Astrocyte (in vitro differentiated cells and primary cell): ENCODE data around the gene EMP3. TPM values are rescaled to one million over a fixed set of nuclear protein-coding genes. Genes with fewer than 3 reads are reported as not detected.

Experiments used
- DNase-seq: peaks from one replicate; pipeline ENCODE4 v3.0.0-alpha.2; 2010; ENCODE audit warnings: low read depth
- FAIRE-seq: peaks from 2 replicates; lab custom pipeline; 2011; peaks lifted over from hg19 to GRCh38; lab: Jason Lieb, UNC
- H2AFZ ChIP-seq: 2 replicates; pipeline ENCODE4 v1.6.0; 2012; ENCODE audit warnings: low read depth, low read length, inconsistent platforms
- H3K27ac ChIP-seq: 2 replicates; pipeline ENCODE4 v1.5.1; 2011; ENCODE audit warnings: low read depth, low read length, inconsistent platforms
- H3K27me3 ChIP-seq: 2 replicates; pipeline ENCODE4 v1.6.0; 2011; ENCODE audit warnings: low read length, inconsistent platforms; ENCODE audit not compliant: insufficient read depth
- H3K36me3 ChIP-seq: 2 replicates; pipeline ENCODE4 v1.5.1; 2011; ENCODE audit warnings: low read length, inconsistent platforms; ENCODE audit not compliant: insufficient read depth
- H3K4me1 ChIP-seq: 2 replicates; pipeline ENCODE4 v1.5.1; 2011; ENCODE audit warnings: low read length, inconsistent platforms; ENCODE audit not compliant: insufficient read depth
- H3K4me2 ChIP-seq: 2 replicates; pipeline ENCODE4 v1.6.0; 2012; ENCODE audit warnings: low read length, inconsistent platforms
- H3K4me3 ChIP-seq: 2 replicates; pipeline ENCODE4 v1.5.1; 2011; ENCODE audit warnings: low read depth, mild to moderate bottlenecking, low read length, inconsistent platforms; ENCODE audit not compliant: insufficient read depth
- H3K79me2 ChIP-seq: 2 replicates; pipeline ENCODE4 v1.6.0; 2012; ENCODE audit warnings: mild to moderate bottlenecking, low read length, inconsistent platforms; ENCODE audit not compliant: insufficient read depth
- H3K9ac ChIP-seq: 2 replicates; pipeline ENCODE4 v1.6.0; 2012; ENCODE audit warnings: mild to moderate bottlenecking, low read length, inconsistent platforms
- H3K9me3 ChIP-seq: 2 replicates; pipeline ENCODE4 v1.5.1; 2012; ENCODE audit warnings: low read depth, mild to moderate bottlenecking, low read length, inconsistent platforms; ENCODE audit not compliant: insufficient read depth
- H4K20me1 ChIP-seq: 2 replicates; pipeline ENCODE4 v1.6.0; 2012; ENCODE audit warnings: low read length, inconsistent platforms; ENCODE audit not compliant: insufficient read depth
- H3K27ac Mint-ChIP-seq: one replicate; pipeline ENCODE4 v1.8.0; 2021; ENCODE audit warnings: mild to moderate bottlenecking, mixed read lengths; ENCODE audit not compliant: unreplicated experiment
- H3K27me3 Mint-ChIP-seq: one replicate; pipeline ENCODE4 v1.8.0; 2021; ENCODE audit warnings: low read depth, mixed read lengths; ENCODE audit not compliant: unreplicated experiment
- H3K36me3 Mint-ChIP-seq: one replicate; pipeline ENCODE4 v1.8.0; 2021; ENCODE audit warnings: low read depth, mixed read lengths; ENCODE audit not compliant: unreplicated experiment
- H3K4me1 Mint-ChIP-seq: one replicate; pipeline ENCODE4 v1.8.0; 2021; ENCODE audit warnings: low read depth, mixed read lengths; ENCODE audit not compliant: unreplicated experiment
- H3K4me3 Mint-ChIP-seq: one replicate; pipeline ENCODE4 v1.8.0; 2021; ENCODE audit warnings: mild to moderate bottlenecking, moderate library complexity, mixed read lengths; ENCODE audit not compliant: unreplicated experiment
- H3K9me3 Mint-ChIP-seq: one replicate; pipeline ENCODE4 v1.8.0; 2021; ENCODE audit warnings: mild to moderate bottlenecking, mixed read lengths; ENCODE audit not compliant: unreplicated experiment
- EZH2 ChIP-seq: IDR thresholded peaks from 2 replicates; pipeline ENCODE4 v1.6.1; 2012; ENCODE audit warnings: mild to moderate bottlenecking, low read length, inconsistent platforms; ENCODE audit not compliant: insufficient read depth
- total RNA-seq: library from RNA; stranded (reverse); gene quantifications from 2 replicates; pipeline ENCODE4 v1.2.1, GENCODE V29; 2021
- TF ChIP-seq, protein P1 (sequence below): IDR thresholded peaks from 2 replicates; pipeline ENCODE4 v1.5.1; 2011; ENCODE audit warnings: low read depth, mild to moderate bottlenecking, inconsistent platforms, low read length, moderate library complexity; ENCODE audit not compliant: insufficient read depth

The EMP3 gene
- total RNA-seq, 1 donor from 2014 or later: 217 TPM

DNA sequence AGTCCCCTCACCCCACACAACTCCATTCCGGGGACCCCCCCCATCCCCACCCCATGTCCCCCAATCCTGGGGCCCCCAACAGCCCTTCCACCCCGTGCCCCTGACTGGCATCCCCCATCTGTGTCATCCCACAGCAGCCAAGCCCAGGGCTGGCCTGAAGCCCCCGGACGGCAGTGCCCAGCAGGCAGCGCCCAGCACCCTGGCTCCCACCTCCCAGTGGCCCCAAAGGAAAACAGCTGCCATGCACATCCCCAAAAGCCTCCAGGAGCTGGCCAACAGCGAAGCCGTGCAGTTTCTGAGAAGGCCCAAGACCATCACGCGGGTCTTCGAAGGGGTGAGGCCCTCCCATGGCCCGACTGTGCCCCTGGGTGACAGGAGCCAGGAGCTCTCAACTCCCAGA, 40.2 kb downstream of the EMP3 start:
- Histone ChIP-seq H3K4me1 (peaks cover 6% of the 10 kb centered on the region), H3K79me2 (no peaks in the 10 kb centered on the region), H3K4me3 (no peak overlapping the region), H3K9me3 (no peaks in the 10 kb centered on the region), H2AFZ (no peak overlapping the region), H3K27ac (no peak overlapping the region), H3K4me2 (no peak overlapping the region), H3K27me3 (no peaks in the 10 kb centered on the region), H3K36me3 (no peaks in the 10 kb centered on the region), H4K20me1 (no peaks in the 10 kb centered on the region), H3K9ac (no peak overlapping the region)
- peaks cover 8% of the 10 kb centered on the region for H3K27me3 Mint-ChIP-seq
- FAIRE-seq (no peak), DNase-seq (no peak)
- TF ChIP-seq, protein P1, sequence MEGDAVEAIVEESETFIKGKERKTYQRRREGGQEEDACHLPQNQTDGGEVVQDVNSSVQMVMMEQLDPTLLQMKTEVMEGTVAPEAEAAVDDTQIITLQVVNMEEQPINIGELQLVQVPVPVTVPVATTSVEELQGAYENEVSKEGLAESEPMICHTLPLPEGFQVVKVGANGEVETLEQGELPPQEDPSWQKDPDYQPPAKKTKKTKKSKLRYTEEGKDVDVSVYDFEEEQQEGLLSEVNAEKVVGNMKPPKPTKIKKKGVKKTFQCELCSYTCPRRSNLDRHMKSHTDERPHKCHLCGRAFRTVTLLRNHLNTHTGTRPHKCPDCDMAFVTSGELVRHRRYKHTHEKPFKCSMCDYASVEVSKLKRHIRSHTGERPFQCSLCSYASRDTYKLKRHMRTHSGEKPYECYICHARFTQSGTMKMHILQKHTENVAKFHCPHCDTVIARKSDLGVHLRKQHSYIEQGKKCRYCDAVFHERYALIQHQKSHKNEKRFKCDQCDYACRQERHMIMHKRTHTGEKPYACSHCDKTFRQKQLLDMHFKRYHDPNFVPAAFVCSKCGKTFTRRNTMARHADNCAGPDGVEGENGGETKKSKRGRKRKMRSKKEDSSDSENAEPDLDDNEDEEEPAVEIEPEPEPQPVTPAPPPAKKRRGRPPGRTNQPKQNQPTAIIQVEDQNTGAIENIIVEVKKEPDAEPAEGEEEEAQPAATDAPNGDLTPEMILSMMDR: no peak
- no peaks in the 10 kb centered on the region for H3K4me1 Mint-ChIP-seq
- no peaks in the 10 kb centered on the region for H3K36me3 Mint-ChIP-seq
- no peak overlapping the region for H3K27ac Mint-ChIP-seq
- H3K4me3 Mint-ChIP-seq: no peak overlapping the region
- peaks cover 2% of the 10 kb centered on the region for H3K9me3 Mint-ChIP-seq

DNA sequence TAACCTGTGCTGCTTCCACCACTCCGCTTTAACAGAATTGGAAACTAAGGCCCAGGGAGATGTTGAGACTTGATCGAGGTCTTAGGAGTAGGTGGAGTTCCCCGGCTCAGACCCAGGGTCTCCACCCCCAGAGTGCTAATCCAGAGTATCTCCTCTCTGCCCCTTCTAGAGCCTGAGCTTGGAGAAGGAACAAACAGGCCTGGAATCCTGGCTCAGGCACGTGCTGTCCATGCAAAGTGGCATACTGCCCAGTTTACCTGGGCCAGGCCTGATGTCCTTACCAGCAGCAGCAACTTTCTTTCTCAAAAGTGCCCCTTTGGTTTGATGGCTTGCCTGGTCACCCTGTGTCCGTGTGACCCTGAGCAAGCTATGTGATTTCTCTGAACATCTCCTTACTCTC, 42.5 kb downstream of the EMP3 start:
- Histone ChIP-seq H3K9ac (no peak overlapping the region), H4K20me1 (no peaks in the 10 kb centered on the region), H2AFZ (no peak overlapping the region), H3K4me3 (no peak overlapping the region), H3K36me3 (no peaks in the 10 kb centered on the region), H3K4me1 (peaks cover 6% of the 10 kb centered on the region), H3K9me3 (no peaks in the 10 kb centered on the region), H3K27ac (no peak overlapping the region), H3K4me2 (no peak overlapping the region), H3K79me2 (no peaks in the 10 kb centered on the region), H3K27me3 (no peaks in the 10 kb centered on the region)
- H3K4me1 Mint-ChIP-seq: no peaks in the 10 kb centered on the region
- no peak overlapping the region for H3K4me3 Mint-ChIP-seq
- peaks cover 16% of the 10 kb centered on the region for H3K27me3 Mint-ChIP-seq
- no peaks in the 10 kb centered on the region for H3K9me3 Mint-ChIP-seq
- H3K27ac Mint-ChIP-seq: no peak overlapping the region
- FAIRE-seq: no peak
- H3K36me3 Mint-ChIP-seq: no peaks in the 10 kb centered on the region
- no peak for DNase-seq
- TF ChIP-seq EZH2: no peak
- TF ChIP-seq, protein P1: no peak

DNA sequence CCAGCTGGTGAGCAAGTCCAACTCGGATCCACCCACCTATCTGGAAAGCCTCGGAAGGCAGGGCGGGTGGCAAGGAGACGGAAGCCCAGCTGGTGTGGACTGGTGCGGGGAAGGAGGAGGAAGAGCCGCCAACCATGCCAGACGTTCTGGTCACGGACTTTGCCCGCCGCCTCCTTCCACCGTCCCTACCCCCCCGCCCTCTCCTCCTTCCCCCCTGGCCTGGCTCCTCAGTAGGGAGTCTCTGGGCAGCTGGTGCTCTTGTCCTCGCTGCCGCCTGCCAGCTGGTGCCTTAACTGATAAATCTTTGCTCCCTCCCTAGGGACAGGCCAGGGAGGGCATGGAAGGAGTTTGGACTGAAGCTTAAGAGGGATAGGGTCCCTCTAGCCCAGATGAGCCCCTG, 43.6 kb downstream of the EMP3 start:
- Histone ChIP-seq H3K4me1 (no peaks in the 10 kb centered on the region), H4K20me1 (no peaks in the 10 kb centered on the region), H3K9me3 (no peaks in the 10 kb centered on the region), H3K4me2 (no peak overlapping the region), H3K79me2 (no peaks in the 10 kb centered on the region), H3K4me3 (no peak overlapping the region), H3K36me3 (no peaks in the 10 kb centered on the region), H3K27me3 (no peaks in the 10 kb centered on the region), H3K27ac (no peak overlapping the region), H3K9ac (no peak overlapping the region), H2AFZ (no peak overlapping the region)
- Mint-ChIP-seq H3K36me3 (no peaks in the 10 kb centered on the region), H3K27me3 (peaks cover 16% of the 10 kb centered on the region), H3K27ac (no peak overlapping the region), H3K4me3 (no peak overlapping the region), H3K4me1 (no peaks in the 10 kb centered on the region), H3K9me3 (no peaks in the 10 kb centered on the region)
- DNase-seq (no peak), FAIRE-seq (no peak)
- no peak for TF ChIP-seq EZH2
- TF ChIP-seq, protein P1: no peak
